ENCODE measurements around the gene EEIG2.

DNA sequence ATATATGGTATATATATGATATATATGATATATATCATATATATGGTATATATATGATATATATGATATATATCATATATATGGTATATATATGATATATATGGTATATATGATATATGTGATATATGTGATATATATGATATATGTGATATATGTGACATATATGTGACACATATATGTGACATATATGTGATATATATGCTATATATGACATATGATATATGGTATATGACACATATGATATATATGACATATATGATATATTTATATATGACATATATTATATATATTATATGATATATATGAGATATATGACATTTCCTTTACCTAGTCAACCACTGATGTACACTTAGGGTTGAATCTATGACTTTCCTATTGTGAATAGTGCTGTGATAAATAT lies 36.1 kb upstream of the EEIG2 start:
- no peak for TF ChIP-seq CTCF (IDR thresholded peaks at IDR 0.05; ENCODE audit: low read depth, low read length)
- TF ChIP-seq MAX (IDR thresholded peaks at IDR 0.05; ENCODE audit: low read depth, low read length) = no peak
- no peak for TF ChIP-seq POLR2A (IDR thresholded peaks at IDR 0.05; ENCODE audit: extremely low read depth, insufficient read length)
- TF ChIP-seq MYC (IDR thresholded peaks at IDR 0.05; ENCODE audit: low read depth, low read length) = no peak

Data from NB4 (cell line).